Endothelial cell of umbilical vein (primary cell): ENCODE data around the gene SLC39A11. TPM values are rescaled to one million over a fixed set of nuclear protein-coding genes. Genes with fewer than 3 reads are reported as not detected.

ENCODE experiments used
- BruUV-seq: library from RNA; stranded (reverse); fragments of 400-500 nt; replicated peaks from 2 replicates; lab custom pipeline; 2021; lab: Mats Ljungman, UMichigan
- CTCF ChIA-PET: fragments of 300-600, 350-600 bp; sonication (Branson Sonifier 250); formaldehyde crosslinking; loops from one replicate; lab custom pipeline; 2021; ENCODE audit warnings: antibody characterized with exemption, inconsistent platforms; lab: Charles Lee
- POLR2A ChIA-PET: fragments of 300-600, 350-600 bp; sonication (Branson Sonifier 250); formaldehyde crosslinking; loops from one replicate; lab custom pipeline; 2021; ENCODE audit warnings: antibody characterized with exemption, inconsistent platforms; lab: Charles Lee
- DNase-seq: peaks from one replicate; pipeline ENCODE4 v3.0.0-alpha.2; 2011; ENCODE audit warnings: low read depth, low spot score
- FAIRE-seq: peaks from 2 replicates; lab custom pipeline; 2011; peaks lifted over from hg19 to GRCh38; lab: Jason Lieb, UNC
- H2AFZ ChIP-seq: 2 replicates; pipeline ENCODE4 v1.6.0; 2012; ENCODE audit warnings: low read depth, low read length, control low read depth, inconsistent platforms
- H3K27ac ChIP-seq: 2 replicates; pipeline ENCODE4 v1.5.1; 2011; ENCODE audit warnings: low read depth, mild to moderate bottlenecking, control low read depth, low read length, moderate library complexity; ENCODE audit not compliant: insufficient read depth
- H3K27me3 ChIP-seq, 2 experiments: 2 replicates each; pipeline versions ENCODE4 v1.6.0 to v1.6.1; 2011; ENCODE audit warnings: low read length in 2 of 2, mixed read lengths in 1 of 2; ENCODE audit not compliant: control insufficient read depth in 2 of 2, insufficient read depth in 2 of 2
- H3K36me3 ChIP-seq, 2 experiments: 2 replicates in 1 of 2; 3 replicates in 1 of 2; pipeline ENCODE4 v1.5.1; 2011; ENCODE audit warnings: low read length in 2 of 2, mild to moderate bottlenecking in 1 of 2, moderate library complexity in 1 of 2; ENCODE audit not compliant: control insufficient read depth in 2 of 2, insufficient read depth in 2 of 2; ENCODE audit errors: extremely low read depth in 1 of 2
- H3K4me1 ChIP-seq: 3 replicates; pipeline ENCODE4 v1.5.1; 2011; ENCODE audit warnings: mild to moderate bottlenecking, low read length; ENCODE audit not compliant: control insufficient read depth, insufficient read depth; ENCODE audit errors: extremely low read depth
- H3K4me2 ChIP-seq: 2 replicates; pipeline ENCODE4 v1.6.1; 2011; ENCODE audit warnings: low read length, control low read depth, mixed read lengths; ENCODE audit not compliant: insufficient read depth
- H3K4me3 ChIP-seq, 3 experiments: fragments of 200-600 bp in 1 of 3; sonication (generic), shearing (Covaris generic) in 1 of 3; replicated peaks in 1 of 3; 2 replicates each; pipeline ENCODE4 v1.5.1; 2011 to 2016; ENCODE audit warnings: control low read depth in 3 of 3, low read length in 3 of 3, mild to moderate bottlenecking in 2 of 3, inconsistent platforms in 1 of 3, low read depth in 1 of 3, moderate library complexity in 1 of 3; ENCODE audit not compliant: insufficient read depth in 1 of 3
- H3K79me2 ChIP-seq: 2 replicates; pipeline ENCODE4 v1.6.0; 2012; ENCODE audit warnings: low read length, inconsistent platforms; ENCODE audit not compliant: control insufficient read depth, insufficient read depth
- H3K9ac ChIP-seq: replicated peaks from 2 replicates; pipeline ENCODE3; 2011; ENCODE audit warnings: low read length, control low read depth; ENCODE audit not compliant: insufficient read depth; ENCODE audit errors: extremely low read depth
- H3K9me1 ChIP-seq: replicated peaks from 3 replicates; pipeline ENCODE4 v1.6.0; 2011; ENCODE audit warnings: mild to moderate bottlenecking, low read length; ENCODE audit not compliant: control insufficient read depth, insufficient read depth; ENCODE audit errors: extremely low read depth
- H3K9me3 ChIP-seq: replicated peaks from 2 replicates; pipeline ENCODE4 v1.5.1; 2012; ENCODE audit warnings: low read length, inconsistent platforms; ENCODE audit not compliant: control insufficient read depth, insufficient read depth
- H4K20me1 ChIP-seq: replicated peaks from 2 replicates; pipeline ENCODE3; 2011; ENCODE audit warnings: mild to moderate bottlenecking, low read length; ENCODE audit not compliant: control insufficient read depth, insufficient read depth; ENCODE audit errors: extremely low read depth
- EZH2 ChIP-seq: IDR thresholded peaks from 2 replicates; pipeline ENCODE4 v1.6.1; 2012; ENCODE audit warnings: borderline replicate concordance, low read depth, mild to moderate bottlenecking, moderate library complexity, low read length, inconsistent platforms; ENCODE audit not compliant: severe bottlenecking
- FOS ChIP-seq: IDR thresholded peaks from 2 replicates; pipeline ENCODE4 v1.6.1; 2011; ENCODE audit warnings: mild to moderate bottlenecking, low read length, moderate library complexity, borderline replicate concordance; ENCODE audit not compliant: insufficient read depth
- GATA2 ChIP-seq: IDR thresholded peaks from 2 replicates; pipeline ENCODE4 v1.7.0; 2011; ENCODE audit warnings: low read depth, mild to moderate bottlenecking, moderate library complexity, mixed read lengths, low read length; ENCODE audit not compliant: insufficient read length, insufficient read depth
- JUN ChIP-seq: IDR thresholded peaks from 2 replicates; pipeline ENCODE4 v1.6.1; 2011; ENCODE audit warnings: borderline replicate concordance, low read depth; ENCODE audit not compliant: insufficient read length, insufficient read depth
- MYC ChIP-seq: IDR thresholded peaks from one replicate; pipeline ENCODE4 v1.6.1; 2011; ENCODE audit warnings: mild to moderate bottlenecking, low read depth, low read length
- POLR2A ChIP-seq: IDR thresholded peaks from 2 replicates; pipeline ENCODE4 v1.6.1; 2012; ENCODE audit warnings: low read depth, mild to moderate bottlenecking, control low read depth, low read length
- POLR2AphosphoS5 ChIP-seq: IDR thresholded peaks from 2 replicates; pipeline ENCODE4 v1.6.1; 2012; ENCODE audit warnings: low read depth, mild to moderate bottlenecking, control low read depth, low read length, moderate library complexity; ENCODE audit not compliant: insufficient read depth
- dilution Hi-C: fragments of 300-500 bp; cut with MboI; formaldehyde crosslinking; loops from one replicate; pipeline ENCODE4 v1.15.0; 2019; ENCODE audit warnings: low sequenced_read_pairs; ENCODE audit not compliant: extremely low pct_ligation_motif_present
- intact Hi-C: fragments of 100-400 bp; cut with micrococcal nuclease; formaldehyde crosslinking; loops from one replicate; pipeline ENCODE4 v1.10.0; 2022
- polyA plus RNA-seq, 4 experiments: library from polyadenylated mRNA; depleted of rRNA in 3 of 4; stranded (reverse) in 3 of 4; unstranded in 1 of 4; fragments of >200 nt; gene quantifications; 2 replicates each; pipeline versions ENCODE4 v1.2.1 to v1.2.3, GENCODE V29; 2011 to 2012; ENCODE audit warnings: missing spikeins in 1 of 4
- total RNA-seq: library from RNA; stranded (reverse); gene quantifications from 2 replicates; pipeline ENCODE4 v1.2.3, GENCODE V29; 2021
- TF ChIP-seq, protein P1 (sequence below): IDR thresholded peaks from 2 replicates; pipeline ENCODE4 v1.6.1; 2011; ENCODE audit not compliant: insufficient read depth, insufficient read length
- TF ChIP-seq, protein P2 (sequence below), 2 donors: IDR thresholded peaks; 1 replicate in 1 of 2; 2 replicates in 1 of 2; pipeline ENCODE4 v1.5.1; 2011; ENCODE audit warnings: low read length in 2 of 2, mild to moderate bottlenecking in 2 of 2, moderate library complexity in 2 of 2, control low read depth in 1 of 2, inconsistent platforms in 1 of 2, low read depth in 1 of 2; ENCODE audit not compliant: insufficient read depth in 1 of 2; ENCODE audit errors: extremely low read depth in 1 of 2

Gene SLC39A11
- total and polyA plus RNA-seq, 2 donors (not counting 3 experiments of a cell fraction or from before 2014, with no cell fraction given), result 8.1 to 11.9 TPM

DNA sequence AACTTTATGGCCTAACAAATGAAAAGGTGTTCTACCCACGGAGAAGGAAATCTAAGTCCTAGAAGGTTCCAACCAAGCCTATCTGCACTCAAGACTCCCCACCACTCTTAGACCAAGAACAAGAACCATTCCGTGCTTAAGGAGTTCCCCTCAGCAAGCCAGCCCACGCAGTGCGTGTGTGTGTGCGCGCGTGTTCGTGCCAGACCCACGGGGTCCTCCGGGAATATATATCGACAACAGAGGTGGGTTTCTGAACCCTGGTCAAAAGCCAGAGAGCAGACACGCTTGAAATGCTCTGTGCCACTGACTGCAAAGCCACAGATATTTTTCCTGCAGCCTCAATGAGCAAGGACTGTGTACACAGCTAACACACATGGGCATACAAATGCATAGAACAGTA lies 70.7 kb downstream of the SLC39A11 start:
- POLR2A ChIA-PET, result no interaction called here
- no peaks in the 10 kb centered on the region for H4K20me1 ChIP-seq
- no peaks in the 10 kb centered on the region for H3K36me3 ChIP-seq
- no peaks in the 10 kb centered on the region for H3K9me3 ChIP-seq
- H3K79me2 ChIP-seq, result no peaks in the 10 kb centered on the region
- TF ChIP-seq EZH2 (no peak), POLR2A (no peak), POLR2AphosphoS5 (no peak), MYC (no peak), JUN (no peak), FOS (no peak), GATA2 (no peak)
- TF ChIP-seq, protein P1, sequence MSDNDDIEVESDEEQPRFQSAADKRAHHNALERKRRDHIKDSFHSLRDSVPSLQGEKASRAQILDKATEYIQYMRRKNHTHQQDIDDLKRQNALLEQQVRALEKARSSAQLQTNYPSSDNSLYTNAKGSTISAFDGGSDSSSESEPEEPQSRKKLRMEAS, result no peak
- TF ChIP-seq, protein P2, sequence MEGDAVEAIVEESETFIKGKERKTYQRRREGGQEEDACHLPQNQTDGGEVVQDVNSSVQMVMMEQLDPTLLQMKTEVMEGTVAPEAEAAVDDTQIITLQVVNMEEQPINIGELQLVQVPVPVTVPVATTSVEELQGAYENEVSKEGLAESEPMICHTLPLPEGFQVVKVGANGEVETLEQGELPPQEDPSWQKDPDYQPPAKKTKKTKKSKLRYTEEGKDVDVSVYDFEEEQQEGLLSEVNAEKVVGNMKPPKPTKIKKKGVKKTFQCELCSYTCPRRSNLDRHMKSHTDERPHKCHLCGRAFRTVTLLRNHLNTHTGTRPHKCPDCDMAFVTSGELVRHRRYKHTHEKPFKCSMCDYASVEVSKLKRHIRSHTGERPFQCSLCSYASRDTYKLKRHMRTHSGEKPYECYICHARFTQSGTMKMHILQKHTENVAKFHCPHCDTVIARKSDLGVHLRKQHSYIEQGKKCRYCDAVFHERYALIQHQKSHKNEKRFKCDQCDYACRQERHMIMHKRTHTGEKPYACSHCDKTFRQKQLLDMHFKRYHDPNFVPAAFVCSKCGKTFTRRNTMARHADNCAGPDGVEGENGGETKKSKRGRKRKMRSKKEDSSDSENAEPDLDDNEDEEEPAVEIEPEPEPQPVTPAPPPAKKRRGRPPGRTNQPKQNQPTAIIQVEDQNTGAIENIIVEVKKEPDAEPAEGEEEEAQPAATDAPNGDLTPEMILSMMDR (IDR thresholded peaks at IDR 0.05; ENCODE audit: extremely low read depth in 1 of 2, insufficient read depth in 1 of 2, low read depth in 1 of 2, low read length in 2 of 2), result no peak
- no peaks in the 10 kb centered on the region for H3K4me1 ChIP-seq
- dilution Hi-C loops, result no loop called here
- no peaks in the 10 kb centered on the region for H3K9me1 ChIP-seq
- no peak overlapping the region for H3K4me3 ChIP-seq
- no TSS peak for BruUV-seq
- intact Hi-C loops, result no loop called here
- no peak overlapping the region for H3K27ac ChIP-seq
- no peaks in the 10 kb centered on the region for H3K27me3 ChIP-seq
- FAIRE-seq (no peak), DNase-seq (no peak)
- no peak overlapping the region for H2AFZ ChIP-seq
- no peak overlapping the region for H3K4me2 ChIP-seq
- H3K9ac ChIP-seq, result no peak overlapping the region
- CTCF ChIA-PET, result no interaction called here
